Ectodermal cell (in vitro differentiated cells): Measurements from ENCODE around the gene SLC24A3.

ENCODE experiments used
- H3K27ac ChIP-seq: 2 replicates; pipeline ENCODE4 v1.7.0; 2013; ENCODE audit warnings: mild to moderate bottlenecking, low read depth, low read length; ENCODE audit not compliant: insufficient read depth, poor library complexity, severe bottlenecking
- H3K27me3 ChIP-seq: 2 replicates; pipeline ENCODE4 v1.7.0; 2013; ENCODE audit warnings: mild to moderate bottlenecking, low read length; ENCODE audit not compliant: insufficient read depth, control insufficient read depth, poor library complexity, severe bottlenecking
- H3K36me3 ChIP-seq: one replicate; pipeline ENCODE4 v1.7.0; 2013; ENCODE audit warnings: low read length; ENCODE audit not compliant: control insufficient read depth, insufficient read depth
- H3K4me1 ChIP-seq: one replicate; pipeline ENCODE4 v1.7.0; 2013; ENCODE audit warnings: low read length; ENCODE audit not compliant: control insufficient read depth, insufficient read depth
- H3K4me3 ChIP-seq: 2 replicates; pipeline ENCODE4 v1.7.0; 2013; ENCODE audit warnings: low read depth, low read length, control low read depth; ENCODE audit not compliant: insufficient read depth
- H3K9me3 ChIP-seq: 2 replicates; pipeline ENCODE4 v1.7.0; 2013; ENCODE audit warnings: mild to moderate bottlenecking, low read length, moderate library complexity; ENCODE audit not compliant: control insufficient read depth
- WGBS, 2 experiments: methylation state at CpG; one replicate each; pipeline ENCODE4 v1.1.7; 2013; ENCODE audit warnings: missing lambda C conversion rate in 2 of 2; 5-methylcytosine and 5-hydroxymethylcytosine counted together

SLC24A3 gene

DNA sequence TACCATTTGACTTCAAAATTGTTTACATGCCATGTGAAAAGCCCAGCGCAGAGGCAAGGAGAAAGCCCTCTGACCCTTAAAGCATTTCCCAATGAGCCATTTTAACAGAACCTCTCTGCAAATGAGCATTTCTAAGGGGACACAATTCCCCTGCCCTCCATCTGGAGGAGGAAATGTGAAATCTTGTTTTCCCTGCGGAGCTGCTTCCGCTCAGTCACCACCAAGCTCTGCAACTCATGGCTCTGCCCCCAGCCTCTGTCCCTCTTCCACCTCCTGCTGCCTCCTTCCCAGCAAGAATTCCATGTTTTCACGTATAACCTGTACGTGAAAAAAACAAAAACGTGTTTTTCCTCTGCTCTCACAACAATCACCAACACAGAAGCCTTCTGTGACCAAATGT is 557.9 kb downstream of the SLC24A3 start:
- Histone ChIP-seq H3K4me3 (no peak overlapping the region), H3K4me1 (peaks cover 16% of the 10 kb centered on the region), H3K27me3 (no peaks in the 10 kb centered on the region), H3K27ac (no peak overlapping the region), H3K36me3 (no peaks in the 10 kb centered on the region), H3K9me3 (no peaks in the 10 kb centered on the region)
- 37 to 47% methylated on average over 6 of the region's 6 CpGs for WGBS, 2 experiments

DNA sequence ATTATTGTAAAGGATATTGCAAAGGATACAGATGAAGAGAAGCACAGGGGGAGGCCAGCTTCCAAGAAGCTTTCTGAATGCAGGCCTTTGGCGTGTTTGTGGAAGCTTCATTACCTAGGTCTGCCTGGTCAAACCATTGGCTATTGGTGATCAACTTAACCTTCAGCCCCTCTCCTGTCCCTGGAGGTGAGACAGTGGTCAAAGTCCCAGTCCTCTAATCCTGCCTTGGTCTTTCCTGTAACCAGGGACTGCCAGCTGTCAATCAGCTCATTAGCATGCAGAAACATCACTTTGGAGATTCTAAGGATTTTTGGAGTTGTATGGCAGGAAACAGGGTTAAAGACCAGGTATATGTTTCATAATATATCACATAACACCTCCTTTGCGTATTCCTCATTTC is 558.6 kb downstream of the SLC24A3 start:
- H3K27me3 ChIP-seq: no peaks in the 10 kb centered on the region
- H3K4me3 ChIP-seq: no peak overlapping the region
- H3K36me3 ChIP-seq: no peaks in the 10 kb centered on the region
- H3K27ac ChIP-seq: no peak overlapping the region
- H3K9me3 ChIP-seq: no peaks in the 10 kb centered on the region
- peaks cover 16% of the 10 kb centered on the region for H3K4me1 ChIP-seq
- 85 to 88% methylated on average over 2 of the region's 2 CpGs for WGBS, 2 experiments
